Stimulated activated CD4-positive, alpha-beta T cell treated with anti-CD3 and anti-CD28 coated beads, Interleukin-1b, Interleukin-23, amount 100 ng/mL, for 1 hour (primary cell): ENCODE measurements around the gene SREBF2.
"Not testable (repeated sequence)": the region's sequence is repeated elsewhere in the genome, so short reads cannot be mapped to it uniquely, and the experiment has no call there.

Source experiments
- DNase-seq, 2 donors: peaks; one replicate each; pipeline ENCODE4 v3.0.0-alpha.2; 2020; ENCODE audit warnings: low read depth in 2 of 2

The SREBF2 gene

GRCh38 chr22:41821471-41822316 is 11.2 kb upstream of the SREBF2 start:
- DNase-seq = no peak

GRCh38 chr22:41822317-41823057 is 10.4 kb upstream of the SREBF2 start:
- no peak for DNase-seq

GRCh38 chr22:41823797-41824196 is 9.1 kb upstream of the SREBF2 start:
- DNase-seq = no peak

- DNase-seq = no peak
These were observed 7.5 kb upstream of the SREBF2 start for GRCh38 chr22:41825376-41825775.

- no peak for DNase-seq
These were observed 6.9 kb upstream of the SREBF2 start for GRCh38 chr22:41826021-41826420.

- no peak for DNase-seq
These were observed 6.2 kb upstream of the SREBF2 start for GRCh38 chr22:41826430-41827383.

- DNase-seq = no peak
These were observed 5.2 kb upstream of the SREBF2 start for GRCh38 chr22:41827671-41828070.

GRCh38 chr22:41828516-41828915 is 4.4 kb upstream of the SREBF2 start:
- DNase-seq = no peak

GRCh38 chr22:41830174-41830573 is 2.7 kb upstream of the SREBF2 start:
- no peak for DNase-seq

- no peak for DNase-seq
These were observed 1.5 kb upstream of the SREBF2 start for GRCh38 chr22:41831383-41831782.

GRCh38 chr22:41831828-41832552 is 915 bp upstream of the SREBF2 start:
- no peak for DNase-seq

GRCh38 chr22:41833369-41834004 is 582 bp downstream of the SREBF2 start:
- DNase-seq = no peak

GRCh38 chr22:41834005-41834944 is 1.4 kb downstream of the SREBF2 start:
- no peak for DNase-seq

GRCh38 chr22:41835462-41835861 is 2.6 kb downstream of the SREBF2 start:
- DNase-seq = not testable (repeated sequence)

GRCh38 chr22:41836551-41836950 is 3.6 kb downstream of the SREBF2 start:
- DNase-seq = no peak

GRCh38 chr22:41838842-41839618 is 6.1 kb downstream of the SREBF2 start:
- no peak for DNase-seq

- DNase-seq = no peak
These were observed 7.3 kb downstream of the SREBF2 start for GRCh38 chr22:41840216-41840615.

GRCh38 chr22:41841085-41841712 is 8.3 kb downstream of the SREBF2 start:
- DNase-seq = no peak
